Type B pancreatic cell (in vitro differentiated cells): ENCODE measurements around the gene KLHL26. TPM values are rescaled to one million over a fixed set of nuclear protein-coding genes. Genes with fewer than 3 reads are reported as not detected.

Source experiments
- DNase-seq: peaks from one replicate; pipeline ENCODE4 v3.0.0; 2021; ENCODE audit warnings: mixed read lengths; ENCODE audit not compliant: unreplicated experiment; ENCODE audit errors: extremely low spot score
- H3K27ac Mint-ChIP-seq: 2 replicates; pipeline ENCODE4 v1.8.0; 2021; ENCODE audit warnings: mild to moderate bottlenecking, mixed read lengths
- H3K27me3 Mint-ChIP-seq: 2 replicates; pipeline ENCODE4 v1.8.0; 2021; ENCODE audit warnings: mixed read lengths
- H3K36me3 Mint-ChIP-seq: 2 replicates; pipeline ENCODE4 v1.8.0; 2021; ENCODE audit warnings: mixed read lengths
- H3K4me1 Mint-ChIP-seq: one replicate; pipeline ENCODE4 v1.8.0; 2021; ENCODE audit warnings: mixed read lengths; ENCODE audit not compliant: unreplicated experiment
- H3K4me3 Mint-ChIP-seq: 2 replicates; pipeline ENCODE4 v1.8.0; 2021; ENCODE audit warnings: mild to moderate bottlenecking, mixed read lengths
- H3K9me3 Mint-ChIP-seq: 2 replicates; pipeline ENCODE4 v1.8.0; 2021; ENCODE audit warnings: mixed read lengths
- CTCF ChIP-seq: fragments of 200-600 bp; sonication (generic); conservative IDR thresholded peaks from 2 replicates; pipeline ENCODE4 v1.5.0; 2021; ENCODE audit warnings: antibody characterized with exemption, mild to moderate bottlenecking
- long read RNA-seq: library from polyadenylated mRNA; unstranded; transcript quantifications from one replicate; pipeline ENCODE4 v2.0.0, GENCODE V29; 2020
- total RNA-seq: library from RNA; stranded (reverse); gene quantifications from 2 replicates; pipeline ENCODE4 v1.2.1, GENCODE V29; 2021; ENCODE audit warnings: low replicate concordance

KLHL26 gene, protein sequence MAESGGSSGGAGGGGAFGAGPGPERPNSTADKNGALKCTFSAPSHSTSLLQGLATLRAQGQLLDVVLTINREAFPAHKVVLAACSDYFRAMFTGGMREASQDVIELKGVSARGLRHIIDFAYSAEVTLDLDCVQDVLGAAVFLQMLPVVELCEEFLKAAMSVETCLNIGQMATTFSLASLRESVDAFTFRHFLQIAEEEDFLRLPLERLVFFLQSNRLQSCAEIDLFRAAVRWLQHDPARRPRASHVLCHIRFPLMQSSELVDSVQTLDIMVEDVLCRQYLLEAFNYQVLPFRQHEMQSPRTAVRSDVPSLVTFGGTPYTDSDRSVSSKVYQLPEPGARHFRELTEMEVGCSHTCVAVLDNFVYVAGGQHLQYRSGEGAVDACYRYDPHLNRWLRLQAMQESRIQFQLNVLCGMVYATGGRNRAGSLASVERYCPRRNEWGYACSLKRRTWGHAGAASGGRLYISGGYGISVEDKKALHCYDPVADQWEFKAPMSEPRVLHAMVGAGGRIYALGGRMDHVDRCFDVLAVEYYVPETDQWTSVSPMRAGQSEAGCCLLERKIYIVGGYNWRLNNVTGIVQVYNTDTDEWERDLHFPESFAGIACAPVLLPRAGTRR
- 11.0 and 11.1 TPM in 2 replicates for total RNA-seq
- long read RNA-seq, partial matches to known transcripts = 0 of 3 reads
- long read RNA-seq, other reads (novel, unspliced or antisense) = 3 of 3 reads

- TF ChIP-seq CTCF = no peak
- Mint-ChIP-seq H3K27ac (peak within 1 kb of the TSS; percentile 89), H3K27me3 (no peaks in the 10 kb centered on the region), H3K4me3 (peak within 1 kb of the TSS; percentile 89), H3K4me1 (peaks cover 22% of the 10 kb centered on the region), H3K36me3 (peaks cover 4% of the 10 kb centered on the region), H3K9me3 (no peaks in the 10 kb centered on the region)
- no peak for DNase-seq
Observed at GRCh38 chr19:18636969-18637629, at the start of gene KLHL26. TSS of gene KLHL26 (plus strand) at chr19:18637028. CDS start at chr19:18637055, 27 bp downstream.

DNA sequence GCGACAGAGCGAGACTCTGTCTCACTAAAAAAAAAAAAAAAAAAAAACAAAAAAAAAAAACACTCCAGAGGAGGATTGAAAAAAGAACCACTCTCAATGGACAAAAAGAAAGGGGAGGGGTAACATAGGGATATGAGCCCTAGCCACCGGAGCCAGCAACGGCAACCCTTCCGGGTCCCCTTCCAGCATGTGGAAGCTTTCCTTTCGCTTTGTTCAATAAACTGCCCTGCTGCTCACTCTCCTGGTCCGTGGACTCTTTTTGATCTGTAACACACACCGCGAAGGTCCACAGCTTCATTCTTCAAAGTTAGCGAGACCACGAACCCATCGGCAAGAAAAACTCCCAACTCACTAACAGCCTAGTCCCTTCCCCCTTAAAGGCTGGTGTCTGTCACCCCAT, 49.3 kb upstream of the KLHL26 start:
- no peak overlapping the region for H3K27ac Mint-ChIP-seq
- TF ChIP-seq CTCF = no peak
- DNase-seq = no peak
- peak overlapping the region; percentile 51 for H3K4me3 Mint-ChIP-seq
- no peaks in the 10 kb centered on the region for H3K36me3 Mint-ChIP-seq
- H3K9me3 Mint-ChIP-seq = no peaks in the 10 kb centered on the region
- H3K4me1 Mint-ChIP-seq = peaks cover 14% of the 10 kb centered on the region
- H3K27me3 Mint-ChIP-seq = peaks cover 19% of the 10 kb centered on the region

DNA sequence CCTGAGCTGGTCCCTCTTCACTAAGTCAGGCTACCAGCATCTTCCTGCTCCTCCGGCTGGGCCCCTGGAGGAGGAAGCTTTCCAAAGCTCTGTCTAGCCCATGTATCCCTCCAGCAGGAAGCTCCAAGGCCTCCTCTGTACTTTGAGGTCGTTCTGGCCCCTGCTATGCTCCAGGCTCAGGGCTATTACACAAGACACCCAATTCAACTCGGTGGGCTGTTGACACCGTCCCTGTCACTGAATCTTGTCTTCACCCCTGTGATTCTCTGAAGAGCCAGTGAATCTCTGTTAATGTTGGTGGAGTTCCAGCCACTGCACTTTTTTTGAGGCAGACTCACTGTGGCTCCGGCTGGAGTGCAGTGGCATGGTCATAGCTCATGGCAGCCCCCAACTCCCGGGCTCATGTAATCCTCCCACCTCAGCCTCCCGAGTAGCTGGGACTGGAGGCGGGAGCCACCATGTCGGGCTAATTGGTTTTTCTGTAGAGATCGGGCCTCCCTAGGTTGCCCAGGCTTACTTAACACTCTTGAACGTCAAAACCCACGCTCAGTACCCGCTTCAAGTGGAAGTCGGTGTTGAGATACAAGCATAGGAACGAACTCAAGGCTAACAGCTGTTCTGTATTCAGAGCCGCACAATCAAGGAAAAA, 48.7 kb upstream of the KLHL26 start:
- H3K4me3 Mint-ChIP-seq = peak overlapping the region; percentile 91
- H3K36me3 Mint-ChIP-seq = no peaks in the 10 kb centered on the region
- peaks cover 14% of the 10 kb centered on the region for H3K4me1 Mint-ChIP-seq
- TF ChIP-seq CTCF = no peak
- H3K27ac Mint-ChIP-seq = peak overlapping the region; percentile 76
- DNase-seq = no peak
- H3K27me3 Mint-ChIP-seq = peaks cover 19% of the 10 kb centered on the region
- H3K9me3 Mint-ChIP-seq = no peaks in the 10 kb centered on the region

DNA sequence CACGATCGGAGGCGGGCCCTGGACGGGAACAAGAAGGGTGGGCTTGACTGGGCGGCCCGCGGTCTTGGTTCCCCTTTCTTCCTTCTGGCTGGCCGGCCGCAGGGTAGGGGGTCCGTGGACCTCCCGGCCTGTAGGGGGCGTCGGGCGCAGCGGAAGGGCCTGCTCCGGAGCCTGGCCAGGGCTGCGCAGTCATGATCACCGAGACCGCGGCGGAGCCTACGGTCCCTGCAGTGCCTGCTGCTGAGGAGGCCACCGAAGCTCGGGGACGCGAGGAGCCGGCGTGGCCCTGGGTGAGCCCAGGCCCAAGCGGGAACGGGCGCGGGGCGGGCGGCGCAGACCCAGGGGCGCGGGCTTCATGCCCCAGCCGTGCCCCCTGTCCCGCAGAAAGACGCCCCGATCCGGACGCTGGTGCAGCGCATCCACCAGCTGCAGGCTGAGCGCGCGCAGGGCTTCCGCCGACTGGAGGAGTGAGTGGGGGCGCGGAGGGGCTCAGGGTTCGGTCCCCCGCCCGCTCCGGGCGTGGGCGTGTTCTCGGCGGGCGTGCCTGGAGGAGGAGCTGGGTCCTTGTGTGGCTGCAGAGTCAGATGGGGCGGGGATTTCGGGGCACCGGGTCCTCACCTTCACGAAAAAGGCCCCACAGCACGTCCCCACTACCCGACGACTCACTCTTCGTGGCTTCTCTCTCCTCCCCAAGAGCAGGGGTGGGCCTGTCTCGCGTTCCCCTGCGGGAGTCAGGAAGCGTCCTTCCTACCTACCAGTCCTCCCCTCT, 48.0 kb upstream of the KLHL26 start, which contains the start of gene REX1BD:
Gene REX1BD (plus strand): TSS at position 188 of the 769 bp plus-strand sequence. CDS start 4 bp downstream, at position 192.
- peak; percentile 88 for DNase-seq
- peak; percentile 98 for TF ChIP-seq CTCF
- Mint-ChIP-seq H3K9me3 (no peaks in the 10 kb centered on the region), H3K4me3 (peak within 1 kb of the TSS; percentile 93), H3K27me3 (peaks cover 23% of the 10 kb centered on the region), H3K4me1 (peaks cover 14% of the 10 kb centered on the region), H3K36me3 (no peaks in the 10 kb centered on the region), H3K27ac (peak within 1 kb of the TSS; percentile 93)
